ENCODE results near the gene RNPEPL1. TPM values are rescaled to one million over a fixed set of nuclear protein-coding genes. Genes with fewer than 3 reads are reported as not detected.

Gene RNPEPL1
- total RNA-seq, 3 donors from 2014 or later, result 76.4 to 119 (median 76.9) TPM

DNA sequence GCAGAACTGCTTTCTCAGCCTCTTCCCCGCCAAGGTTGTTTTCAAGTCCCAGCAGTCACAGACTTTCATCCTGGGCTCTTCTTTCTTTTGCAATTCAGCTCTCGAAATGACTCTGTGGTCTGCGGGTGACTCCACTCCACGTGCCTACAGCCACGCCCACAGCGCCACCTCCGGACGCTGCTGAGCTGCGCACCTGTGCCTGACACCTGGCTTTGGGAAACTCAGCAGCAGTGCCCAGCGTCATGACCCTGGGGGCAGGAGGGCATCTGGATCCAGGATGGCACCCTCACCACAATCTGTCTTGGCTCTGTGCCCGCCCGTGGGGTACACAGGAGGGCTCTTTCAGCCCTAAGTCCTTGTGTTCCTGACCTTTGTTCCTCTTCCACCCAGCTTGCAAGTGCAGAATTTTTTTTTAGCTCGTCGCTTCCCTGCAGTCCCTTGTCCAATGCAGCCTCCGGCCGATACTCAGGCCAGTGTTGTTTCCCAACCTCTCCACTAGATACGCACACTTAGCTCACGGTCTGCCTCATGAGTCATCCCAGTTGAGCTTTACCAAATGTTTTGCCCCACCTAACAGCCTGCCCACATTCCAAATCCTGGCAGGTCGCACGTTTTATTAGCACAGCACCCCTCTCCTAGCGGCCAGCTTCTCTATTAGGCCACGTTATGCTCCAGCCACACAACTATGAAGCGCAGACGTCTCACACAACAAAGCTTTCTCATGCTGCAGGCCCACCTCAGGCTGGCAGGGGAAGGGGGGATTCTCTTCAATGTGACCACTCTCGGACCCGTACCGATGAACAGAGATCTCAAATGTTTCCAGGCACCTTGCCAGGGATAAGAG, 11.7 kb downstream of the RNPEPL1 start:
- no peaks in the 10 kb centered on the region for H3K9me3 ChIP-seq
- intact Hi-C loops (cut with DNase I, micrococcal nuclease), result no loop called here
- ATAC-seq, result peak; percentile 87
- TF ChIP-seq, protein P1, sequence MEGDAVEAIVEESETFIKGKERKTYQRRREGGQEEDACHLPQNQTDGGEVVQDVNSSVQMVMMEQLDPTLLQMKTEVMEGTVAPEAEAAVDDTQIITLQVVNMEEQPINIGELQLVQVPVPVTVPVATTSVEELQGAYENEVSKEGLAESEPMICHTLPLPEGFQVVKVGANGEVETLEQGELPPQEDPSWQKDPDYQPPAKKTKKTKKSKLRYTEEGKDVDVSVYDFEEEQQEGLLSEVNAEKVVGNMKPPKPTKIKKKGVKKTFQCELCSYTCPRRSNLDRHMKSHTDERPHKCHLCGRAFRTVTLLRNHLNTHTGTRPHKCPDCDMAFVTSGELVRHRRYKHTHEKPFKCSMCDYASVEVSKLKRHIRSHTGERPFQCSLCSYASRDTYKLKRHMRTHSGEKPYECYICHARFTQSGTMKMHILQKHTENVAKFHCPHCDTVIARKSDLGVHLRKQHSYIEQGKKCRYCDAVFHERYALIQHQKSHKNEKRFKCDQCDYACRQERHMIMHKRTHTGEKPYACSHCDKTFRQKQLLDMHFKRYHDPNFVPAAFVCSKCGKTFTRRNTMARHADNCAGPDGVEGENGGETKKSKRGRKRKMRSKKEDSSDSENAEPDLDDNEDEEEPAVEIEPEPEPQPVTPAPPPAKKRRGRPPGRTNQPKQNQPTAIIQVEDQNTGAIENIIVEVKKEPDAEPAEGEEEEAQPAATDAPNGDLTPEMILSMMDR (IDR thresholded peaks at IDR 0.05), result peak; percentile 55
- H3K4me3 ChIP-seq, result no peak overlapping the region
- peaks cover 18% of the 10 kb centered on the region for H3K4me1 ChIP-seq (ENCODE audit: low read depth)
- peak; percentile 80 to 86 (median 82) for DNase-seq
- H3K36me3 ChIP-seq (ENCODE audit: low read depth), result peaks cover 3% of the 10 kb centered on the region

DNA sequence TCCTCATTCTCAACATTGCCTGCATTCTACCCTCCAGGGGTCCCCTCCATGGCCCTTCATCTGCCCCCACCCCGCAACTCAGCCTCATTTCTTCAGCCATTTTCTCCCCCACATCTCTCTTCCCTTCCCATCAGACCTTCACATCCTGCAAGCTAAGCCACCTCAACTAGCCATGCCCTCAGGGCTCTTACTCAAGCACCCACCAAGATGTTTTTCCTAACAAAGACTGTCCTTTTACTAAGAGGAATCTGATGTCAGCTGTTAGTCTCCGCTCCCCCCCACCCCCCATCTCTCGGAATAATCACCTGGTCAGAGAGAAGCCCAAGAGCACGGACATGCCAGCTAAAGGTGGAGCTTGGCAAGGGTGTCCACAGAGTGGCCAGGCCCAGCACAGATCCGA, 13.5 kb downstream of the RNPEPL1 start:
- no peak overlapping the region for H3K4me3 ChIP-seq
- DNase-seq (no peak), ATAC-seq (no peak)
- H3K36me3 ChIP-seq (ENCODE audit: low read depth), result no peaks in the 10 kb centered on the region
- H3K9me3 ChIP-seq, result no peaks in the 10 kb centered on the region
- intact Hi-C loops (cut with DNase I, micrococcal nuclease), result no loop called here
- H3K4me1 ChIP-seq (ENCODE audit: low read depth), result peaks cover 23% of the 10 kb centered on the region
- TF ChIP-seq, protein P1 (IDR thresholded peaks at IDR 0.05), result no peak

DNA sequence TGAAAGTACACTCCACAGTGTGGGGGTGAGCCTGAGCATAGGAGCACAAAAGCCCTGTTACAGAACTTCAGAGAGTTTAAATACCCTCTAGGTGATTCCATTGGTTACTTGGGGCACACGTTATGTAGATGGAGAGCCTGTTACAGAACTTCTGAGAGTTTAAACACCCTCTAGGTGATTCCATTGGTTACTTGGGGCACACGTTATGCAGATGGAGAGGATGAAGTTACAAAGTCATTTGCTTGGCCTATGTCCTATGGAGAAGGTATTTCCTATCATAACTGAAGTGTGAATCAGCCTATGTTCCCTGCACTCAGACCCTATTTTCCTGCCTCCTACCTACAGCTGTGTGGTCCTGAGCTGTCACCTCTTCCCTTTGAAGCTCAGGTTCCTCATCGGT, 14.5 kb downstream of the RNPEPL1 start:
- Histone ChIP-seq H3K4me1 (ENCODE audit: low read depth) (peaks cover 29% of the 10 kb centered on the region), H3K4me3 (no peak overlapping the region), H3K9me3 (no peaks in the 10 kb centered on the region), H3K36me3 (ENCODE audit: low read depth) (no peaks in the 10 kb centered on the region)
- DNase-seq (no peak), ATAC-seq (no peak)
- intact Hi-C loops (cut with DNase I, micrococcal nuclease), result no loop called here
- TF ChIP-seq, protein P1 (IDR thresholded peaks at IDR 0.05), result no peak

GRCh38 chr2:240583774-240584173, 15.5 kb downstream of the RNPEPL1 start:
- TF ChIP-seq, protein P1 (IDR thresholded peaks at IDR 0.05), result no peak
- ATAC-seq, result no peak
- DNase-seq, result peak in 1 of 3 donors; percentile 10

GRCh38 chr2:240584486-240585031, 16.3 kb downstream of the RNPEPL1 start:
- no peak overlapping the region for H3K4me3 ChIP-seq
- H3K4me1 ChIP-seq (ENCODE audit: low read depth), result peaks cover 34% of the 10 kb centered on the region
- peak in 2 of 3 donors; percentile 37 to 60 for DNase-seq

More at GRCh38 chr2:240583774-240584173, 15.5 kb downstream of the RNPEPL1 start:
- H3K9me3 ChIP-seq, result no peaks in the 10 kb centered on the region
- peaks cover 37% of the 10 kb centered on the region for H3K4me1 ChIP-seq (ENCODE audit: low read depth)
- no peaks in the 10 kb centered on the region for H3K36me3 ChIP-seq (ENCODE audit: low read depth)
- intact Hi-C loops (cut with DNase I, micrococcal nuclease), result no loop called here
- H3K4me3 ChIP-seq, result no peak overlapping the region

More at GRCh38 chr2:240584486-240585031, 16.3 kb downstream of the RNPEPL1 start:
- intact Hi-C loops (cut with DNase I, micrococcal nuclease), result no loop called here
- no peaks in the 10 kb centered on the region for H3K9me3 ChIP-seq
- ATAC-seq, result no peak
- H3K36me3 ChIP-seq (ENCODE audit: low read depth), result no peaks in the 10 kb centered on the region
- TF ChIP-seq, protein P1 (IDR thresholded peaks at IDR 0.05), result no peak
